Stimulated activated CD8-positive, alpha-beta memory T cell treated with anti-CD3 and anti-CD28 coated beads, Interleukin-15, amount 100 ng/mL, for 48 hours (primary cell): Measurements from ENCODE around the gene CHRM4.

Experiments
- DNase-seq, 2 donors: peaks; one replicate each; pipeline ENCODE4 v3.0.0-alpha.2; 2020; ENCODE audit warnings: low read depth in 2 of 2

The CHRM4 gene

DNA sequence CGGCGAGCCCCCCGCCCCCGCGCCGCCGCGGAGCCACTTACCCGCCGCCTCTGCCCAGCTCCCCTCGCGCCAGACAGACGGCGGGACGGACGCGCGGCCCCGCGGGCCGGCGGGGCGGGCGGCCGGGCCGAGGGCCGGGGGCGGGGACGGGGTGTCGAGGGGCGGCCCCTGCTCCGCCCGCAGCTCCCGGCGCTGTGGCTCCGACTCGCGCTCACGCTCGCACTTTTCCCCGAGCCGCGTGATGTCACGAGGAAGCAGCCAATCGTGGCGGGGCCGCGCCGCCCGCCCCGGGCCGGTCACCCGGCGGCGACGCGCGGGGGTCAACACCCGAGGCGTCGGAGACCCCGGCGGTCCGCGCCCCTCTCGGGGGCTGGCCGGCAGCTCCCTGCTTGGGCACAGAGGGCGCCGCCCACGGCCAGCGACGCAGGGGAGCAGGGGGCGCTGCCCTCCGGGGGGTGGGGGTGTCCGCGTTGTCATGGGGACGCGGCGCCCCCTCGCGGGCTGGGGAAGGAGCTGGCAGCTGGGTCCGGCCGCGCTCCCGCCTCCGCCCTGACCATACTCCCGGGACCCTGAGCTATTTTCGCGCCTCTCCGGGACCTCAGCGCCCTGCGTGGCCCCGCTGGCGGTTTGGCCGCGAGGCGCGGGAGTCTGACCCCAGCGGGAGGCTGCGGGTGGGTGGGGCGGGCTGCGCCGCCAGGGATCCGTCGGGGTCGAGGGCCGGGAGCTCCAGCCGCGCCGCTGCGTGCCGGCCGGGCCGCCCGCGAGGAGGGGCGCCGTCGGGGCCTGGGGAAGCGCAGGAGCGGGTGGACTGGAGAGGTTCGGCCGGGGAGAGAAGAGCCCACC is at the start of gene CHRM4:
Gene CHRM4 (minus strand): TSS at position 199 of the 843 bp plus-strand sequence. CDS start 5,219 bp downstream, outside the sequence.
- DNase-seq = no peak

DNA sequence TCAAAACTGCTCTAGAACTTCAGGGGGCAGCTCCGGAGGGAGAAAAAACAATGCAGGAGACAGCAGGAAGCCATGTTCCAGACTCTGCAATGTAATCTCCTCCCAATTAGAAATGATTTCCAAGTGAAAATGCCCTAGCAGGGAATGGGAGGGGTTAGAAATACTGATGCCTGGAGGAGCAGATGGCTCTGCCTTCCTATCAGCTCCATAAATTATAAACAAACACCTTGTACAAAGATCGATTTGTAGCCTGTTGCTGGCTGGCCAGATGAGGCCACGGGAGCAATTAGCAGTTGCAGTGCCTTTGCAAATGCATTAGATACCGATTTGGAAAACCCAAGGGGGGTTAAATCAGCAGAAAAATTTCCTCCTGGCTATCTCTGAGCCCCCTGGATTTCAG is 46.6 kb upstream of the CHRM4 start:
- DNase-seq = no peak

DNA sequence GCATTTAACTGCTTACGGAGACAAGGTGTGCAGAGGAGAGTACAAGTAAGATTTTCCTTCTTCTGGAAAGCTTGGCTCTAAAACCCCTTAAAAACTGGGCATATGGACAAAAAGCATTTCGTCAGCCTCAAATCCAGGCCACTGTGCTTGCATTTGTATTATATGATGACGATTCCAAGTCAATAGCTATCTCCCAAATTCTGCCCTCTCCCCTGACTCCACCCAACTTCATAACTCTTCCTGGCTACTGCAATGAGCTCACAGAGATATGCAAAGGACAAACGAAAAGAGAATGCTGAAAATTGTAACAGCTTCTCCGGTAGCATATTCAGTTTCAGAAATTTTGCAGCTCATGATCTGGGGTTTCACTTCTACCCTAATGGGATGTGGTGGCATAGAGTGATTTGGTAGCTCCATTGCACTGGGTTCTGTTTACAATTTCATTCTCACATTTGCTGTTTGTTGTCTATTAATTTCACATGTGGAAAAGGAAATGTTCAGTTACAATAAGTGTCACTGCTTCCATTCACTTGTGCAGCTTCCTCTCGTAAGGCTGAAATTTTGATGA is 45.6 kb upstream of the CHRM4 start:
- no peak for DNase-seq

DNA sequence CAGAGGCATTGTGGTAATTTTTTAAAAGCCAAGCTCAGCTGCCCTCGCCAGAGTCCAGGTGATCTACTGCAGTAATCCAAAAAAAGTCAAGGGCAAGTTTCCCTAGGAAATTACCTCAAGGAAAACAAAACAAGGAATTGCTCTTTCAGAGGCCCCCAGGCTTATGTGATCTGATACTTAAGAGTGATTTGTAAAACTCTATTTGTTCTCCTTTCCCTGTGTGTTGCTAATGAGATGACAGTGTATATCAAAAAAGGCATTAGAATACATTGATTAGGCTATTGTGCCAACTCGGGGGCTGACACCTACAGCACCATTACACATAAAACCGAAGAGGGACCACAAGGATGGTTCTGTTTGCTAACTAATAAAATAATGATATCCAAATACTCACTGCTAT is 44.5 kb upstream of the CHRM4 start:
- no peak for DNase-seq

DNA sequence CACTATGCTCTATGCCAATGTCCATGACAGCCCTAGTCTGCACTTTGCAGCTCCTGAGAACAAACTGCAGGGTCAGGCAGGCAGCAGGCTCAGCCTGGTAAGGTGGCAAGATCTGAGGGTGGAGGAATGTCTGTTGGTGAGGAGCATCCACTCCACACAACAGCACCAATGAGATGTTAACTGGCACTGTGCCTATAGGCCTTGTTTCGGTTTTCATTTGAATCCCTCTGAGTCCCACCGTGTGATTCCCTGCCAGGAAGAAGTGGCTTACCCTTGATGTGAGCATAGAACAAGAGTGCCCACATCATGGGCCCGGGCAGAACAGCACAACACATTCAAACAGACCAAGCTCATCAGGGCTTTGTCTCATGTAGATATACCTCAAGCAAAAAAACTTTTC is 44.1 kb upstream of the CHRM4 start:
- DNase-seq = no peak

DNA sequence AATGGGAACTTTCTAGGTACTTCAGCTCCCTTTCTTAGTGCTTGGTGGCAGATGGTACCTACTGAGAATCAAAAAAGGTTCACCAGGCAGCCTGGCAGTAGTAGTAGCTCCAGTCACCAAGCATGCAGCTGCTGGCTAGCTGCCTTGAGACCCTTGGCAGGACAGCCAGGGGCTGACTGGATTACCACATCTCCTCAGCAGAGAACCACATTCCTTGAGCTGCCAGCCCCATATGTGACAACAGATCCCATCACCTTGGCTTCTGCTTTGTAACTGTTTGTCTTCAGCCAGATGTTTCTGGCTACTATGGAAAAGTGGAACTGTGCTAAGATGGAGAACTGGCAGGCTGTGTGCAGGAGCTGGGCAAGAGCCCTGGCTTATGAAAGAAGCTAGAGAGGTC is 39.6 kb upstream of the CHRM4 start:
- DNase-seq = no peak

DNA sequence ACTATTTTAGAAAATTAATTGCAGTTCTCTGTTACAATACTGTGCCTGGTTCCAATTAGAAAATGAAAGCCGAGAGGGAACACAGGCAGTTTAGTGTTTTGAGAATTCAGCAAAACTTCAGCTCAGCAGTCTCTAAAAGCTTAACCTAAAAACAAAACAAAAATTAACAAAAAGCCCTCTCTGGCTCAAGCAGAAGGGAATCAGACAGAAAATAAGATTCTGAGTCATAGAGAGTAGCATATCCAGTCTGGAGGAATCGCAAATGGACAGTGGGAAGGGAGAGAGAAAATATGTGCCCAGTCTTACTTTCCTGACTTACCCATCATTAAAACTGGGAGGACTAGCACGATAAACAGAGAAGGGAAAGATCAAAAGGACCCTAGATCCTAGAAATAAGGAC is 38.1 kb upstream of the CHRM4 start:
- no peak for DNase-seq

DNA sequence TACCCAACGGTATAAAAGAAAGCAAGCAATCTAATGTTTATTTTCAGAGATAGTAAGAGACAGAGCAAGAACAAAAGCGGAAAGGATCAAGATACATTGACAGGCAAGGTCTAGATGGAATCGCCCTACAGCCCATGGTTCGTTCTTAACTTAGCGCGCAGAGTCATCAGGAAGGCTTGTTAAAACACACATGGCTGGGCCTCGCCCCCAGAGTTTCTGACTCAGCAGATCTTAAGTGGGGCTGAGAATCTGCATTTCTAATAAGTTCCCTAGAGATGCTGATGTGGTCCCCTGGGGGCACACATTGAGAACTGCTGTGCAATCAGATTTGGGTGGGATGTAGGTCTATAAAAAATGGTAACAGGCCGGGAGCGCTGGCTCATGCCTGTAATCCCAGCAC is 35.8 kb upstream of the CHRM4 start:
- no peak for DNase-seq

DNA sequence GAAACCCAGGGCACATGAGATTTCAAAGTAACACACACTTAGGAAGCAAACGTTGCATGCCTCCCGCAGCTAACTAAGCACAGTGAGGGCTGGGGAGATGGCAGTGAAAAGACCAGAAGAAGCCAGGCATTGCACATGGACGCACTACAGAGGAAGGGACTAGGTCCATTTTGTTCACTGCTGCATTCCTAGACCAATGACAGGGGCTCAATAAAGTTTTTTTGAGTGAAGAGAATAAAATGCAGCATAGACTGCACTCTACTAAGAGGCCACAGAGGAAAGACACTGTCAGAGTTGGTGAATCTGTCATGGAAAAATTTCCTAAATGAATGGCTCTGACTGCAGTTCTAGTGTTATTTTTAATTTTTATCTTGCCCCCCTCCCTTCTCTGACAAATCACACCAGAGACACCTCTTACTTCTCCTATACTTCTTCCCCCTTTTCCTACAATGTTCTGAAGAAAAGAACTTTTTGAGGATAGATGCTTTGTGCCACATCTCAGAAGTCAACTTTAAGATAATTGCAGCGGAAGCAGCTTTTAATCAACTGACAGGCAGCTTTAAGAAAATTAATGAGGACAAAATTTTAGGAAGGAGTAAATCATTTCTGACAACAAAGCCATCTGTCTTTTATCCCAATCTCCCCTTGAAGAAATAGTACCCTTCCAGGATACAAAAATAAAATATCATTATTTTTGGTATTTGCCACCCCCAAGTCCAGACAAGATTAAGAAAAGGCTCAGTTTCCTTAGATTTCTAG is 34.8 kb upstream of the CHRM4 start:
- DNase-seq = no peak

DNA sequence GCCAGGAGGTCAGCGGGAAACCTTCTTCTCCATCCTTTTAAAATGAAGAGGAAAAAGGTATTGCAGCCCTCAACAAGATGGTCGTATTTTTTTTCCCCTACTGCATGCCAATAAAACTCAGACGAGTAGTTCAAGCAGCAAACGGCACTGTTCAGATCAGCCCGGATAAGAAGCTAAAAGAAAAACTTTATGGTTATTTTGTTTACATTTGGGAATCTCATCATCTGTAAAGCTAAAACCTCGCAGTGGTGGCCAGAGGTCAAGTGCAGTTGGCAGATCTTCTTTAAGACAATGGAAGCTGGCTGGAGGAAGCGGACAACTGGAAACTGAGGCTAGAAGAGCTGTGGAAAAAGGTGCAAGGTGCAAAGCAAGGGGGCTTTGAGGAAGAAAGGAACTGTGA is 31.0 kb upstream of the CHRM4 start:
- DNase-seq = no peak

DNA sequence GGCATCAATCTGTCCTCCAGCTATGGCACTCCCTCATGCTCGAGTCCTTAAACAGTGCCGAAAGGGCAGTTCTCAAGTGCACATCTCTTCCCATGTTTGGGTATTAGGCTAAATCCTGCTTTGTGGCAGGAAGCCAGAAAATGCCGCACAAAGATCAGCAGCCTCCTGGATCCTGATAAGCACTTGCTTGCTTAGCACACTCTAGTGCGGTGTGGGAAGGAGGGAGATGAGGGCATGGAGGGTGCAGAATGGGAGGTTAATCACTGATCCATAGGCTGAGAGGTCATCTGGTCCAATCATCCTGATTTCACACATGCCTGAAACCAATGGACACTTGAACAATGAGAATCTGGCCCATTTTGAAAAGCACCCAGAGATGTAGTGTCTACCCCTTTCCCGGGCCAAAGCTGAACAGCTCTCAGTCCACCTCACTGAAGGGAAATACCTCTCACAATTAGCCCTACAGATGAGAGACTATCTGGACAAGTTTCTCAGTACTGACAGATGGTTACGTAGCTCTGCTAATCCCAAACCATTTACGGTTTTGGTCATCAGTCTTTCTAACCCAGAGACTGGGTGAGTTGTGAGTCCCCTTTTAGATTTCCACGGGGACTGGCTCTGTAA is 29.8 kb upstream of the CHRM4 start:
- DNase-seq = no peak

DNA sequence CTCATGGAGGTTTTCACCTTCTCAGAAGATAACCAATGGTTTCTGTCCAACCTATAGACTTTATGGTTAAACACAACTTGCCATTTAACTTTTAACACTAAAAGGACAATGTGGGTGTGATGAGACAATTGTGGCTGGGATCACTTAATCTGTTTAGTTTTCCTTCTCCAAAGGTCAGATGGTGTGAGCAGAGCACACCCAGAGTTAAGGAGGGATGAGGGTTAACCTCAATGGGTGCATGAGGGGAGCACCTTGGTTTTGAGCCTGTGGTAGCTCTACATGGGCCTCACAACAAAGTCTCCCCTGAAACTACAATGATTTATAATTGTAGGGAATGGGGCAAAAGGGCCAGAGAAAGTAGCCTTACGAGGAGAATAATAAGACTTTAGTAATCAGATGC is 28.9 kb upstream of the CHRM4 start:
- no peak for DNase-seq

DNA sequence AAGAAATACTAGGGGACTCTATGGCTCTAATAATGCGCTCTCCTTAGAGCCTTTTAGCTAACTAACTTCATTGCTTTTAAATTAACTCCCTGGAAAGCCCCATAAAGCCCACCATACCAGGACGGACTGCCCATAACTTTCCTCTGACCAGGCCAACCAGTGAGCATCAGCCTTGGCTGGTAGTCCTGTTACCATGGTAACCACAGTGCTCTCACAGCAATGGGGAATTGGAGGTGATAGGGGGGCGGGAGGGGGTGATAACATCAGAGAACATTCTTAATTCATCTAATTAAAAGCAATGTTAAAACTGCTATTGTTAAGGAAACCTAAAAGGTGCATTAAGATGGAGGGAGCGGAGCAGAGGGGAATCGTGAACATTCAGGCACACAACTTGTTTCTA is 27.2 kb upstream of the CHRM4 start:
- no peak for DNase-seq

DNA sequence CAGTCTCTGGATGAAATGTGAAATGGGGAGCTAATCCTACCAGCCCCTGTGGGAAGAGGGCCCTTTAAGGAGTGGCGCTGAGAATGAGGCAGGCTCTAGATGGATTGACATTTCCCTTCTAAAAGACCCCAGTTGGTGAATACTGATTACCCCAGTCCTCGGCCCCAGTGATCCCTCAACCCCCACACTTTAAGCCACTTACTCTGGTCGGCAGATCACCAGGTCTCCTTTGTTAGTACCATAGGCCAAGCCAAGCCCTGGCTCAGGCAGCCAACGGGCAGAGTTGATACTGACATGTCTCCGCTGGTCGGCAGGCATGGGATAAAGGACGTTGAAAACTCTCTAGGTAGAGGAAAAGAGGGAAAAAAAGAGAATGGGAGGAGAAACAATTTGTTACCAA is 26.1 kb upstream of the CHRM4 start:
- DNase-seq = no peak

DNA sequence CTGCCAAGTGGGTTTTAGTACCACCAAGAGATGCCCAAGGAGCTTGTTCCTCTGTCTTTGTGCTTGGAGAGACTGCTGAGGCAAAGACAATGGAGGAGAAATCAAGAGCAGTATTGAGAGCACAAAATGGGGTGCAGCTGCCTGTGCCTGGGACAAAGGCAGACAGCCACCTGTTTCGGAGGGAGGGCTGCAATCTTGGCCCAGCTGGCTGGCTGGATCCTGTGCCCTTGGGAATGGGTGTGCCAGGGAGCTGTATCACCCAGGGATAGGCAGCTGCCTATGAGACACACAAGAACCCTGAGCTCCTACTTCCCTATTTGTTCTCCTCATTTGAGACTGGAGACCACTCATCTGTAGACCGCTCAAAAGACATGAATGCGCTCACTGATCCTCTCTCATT is 23.3 kb upstream of the CHRM4 start:
- no peak for DNase-seq

DNA sequence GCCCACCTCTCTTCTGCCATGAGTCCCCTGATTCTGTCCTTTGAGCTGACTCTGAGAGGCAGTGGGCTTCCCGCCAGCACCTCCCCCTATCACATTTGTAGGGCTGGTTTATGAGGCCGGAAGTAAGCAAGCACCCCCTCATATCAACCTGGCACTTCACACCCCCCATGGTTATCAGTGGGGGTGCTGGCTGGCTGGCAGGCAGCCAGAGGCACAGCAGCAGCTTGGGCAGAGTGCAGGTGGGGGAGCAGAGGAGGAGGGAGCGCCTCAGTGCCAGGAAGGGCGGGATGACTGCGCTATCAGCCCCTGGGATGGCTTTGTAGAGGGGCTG is 22.9 kb upstream of the CHRM4 start:
- no peak for DNase-seq

DNA sequence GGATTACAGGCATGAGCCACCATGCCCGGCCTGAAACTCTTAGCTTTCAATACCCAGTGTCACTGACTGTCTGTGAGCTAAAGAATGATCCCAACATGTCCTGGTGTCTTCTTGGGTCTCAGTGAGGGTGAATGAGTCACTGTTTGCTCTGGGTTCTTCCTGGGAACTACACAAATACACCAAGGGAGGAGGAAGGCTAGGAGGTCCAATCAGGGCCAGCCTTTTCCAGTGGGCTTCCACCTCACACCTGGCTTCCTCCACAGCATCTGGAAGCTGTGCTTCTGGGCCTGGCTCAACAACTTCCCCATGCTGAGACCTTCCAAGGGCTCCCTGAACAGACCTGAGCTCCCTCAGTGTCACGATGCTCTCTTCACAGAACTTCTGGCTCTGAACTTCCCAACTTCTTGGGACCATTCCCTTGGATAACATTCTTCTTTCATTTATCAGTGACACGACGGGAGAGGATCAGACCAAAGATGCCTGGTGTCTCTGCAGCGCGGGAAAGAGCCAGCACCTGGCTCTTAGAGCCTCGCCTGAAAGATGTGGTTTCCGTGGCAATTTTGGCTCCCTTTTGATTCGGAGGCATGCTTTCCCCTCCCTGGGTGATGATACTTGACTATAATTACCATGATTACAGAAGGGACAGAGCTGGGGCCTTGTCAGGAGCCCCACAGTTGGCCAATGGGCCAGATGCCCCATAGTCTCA is 22.3 kb upstream of the CHRM4 start:
- DNase-seq = no peak

DNA sequence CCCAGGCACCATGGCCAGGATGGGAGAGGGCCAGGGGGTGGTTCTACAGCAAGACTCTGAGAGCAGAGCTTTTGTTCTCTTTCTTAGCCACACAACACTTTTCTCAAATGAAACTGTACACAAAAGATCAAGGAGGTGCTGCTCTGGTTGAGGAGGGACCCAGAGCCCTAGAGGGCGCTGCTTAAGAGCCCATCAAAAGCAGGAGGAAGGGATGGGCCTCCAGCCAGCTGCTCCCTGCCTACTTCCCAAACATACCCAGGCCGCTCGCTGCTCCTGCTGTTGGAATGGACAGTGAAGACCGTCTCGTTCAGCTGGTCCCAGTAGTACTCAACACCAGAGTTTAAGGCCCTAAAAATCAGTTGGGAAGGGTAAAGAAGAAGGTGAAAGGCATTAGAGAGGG is 18.4 kb upstream of the CHRM4 start:
- no peak for DNase-seq

DNA sequence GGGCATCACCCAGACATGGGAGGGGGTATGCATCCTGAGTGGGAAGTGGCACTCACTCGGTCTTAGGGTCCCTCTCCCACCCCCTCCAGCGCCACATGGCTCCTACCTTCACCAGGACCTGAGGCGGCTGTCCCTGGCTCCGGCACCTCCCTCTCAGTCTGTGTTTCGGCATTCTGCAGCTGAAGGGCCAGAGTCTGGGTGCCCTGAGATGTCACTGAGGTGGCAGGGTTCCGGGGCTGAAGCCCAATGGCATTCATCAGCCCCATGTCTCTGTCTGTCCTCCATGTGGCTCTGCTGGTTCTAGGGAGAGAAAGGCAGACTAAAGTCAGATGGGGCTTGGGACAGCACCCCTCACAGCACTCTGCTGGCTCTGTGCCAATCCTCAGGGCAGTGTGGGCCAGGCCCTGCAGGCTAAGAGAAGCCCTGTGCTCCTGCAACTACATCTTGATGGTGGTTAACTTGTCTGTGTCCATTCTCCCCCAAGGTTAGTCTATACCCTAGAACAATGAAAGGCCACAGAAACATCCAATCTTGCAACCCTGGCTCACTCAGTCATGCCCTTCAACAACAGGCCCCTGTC is 16.9 kb upstream of the CHRM4 start:
- DNase-seq = no peak

DNA sequence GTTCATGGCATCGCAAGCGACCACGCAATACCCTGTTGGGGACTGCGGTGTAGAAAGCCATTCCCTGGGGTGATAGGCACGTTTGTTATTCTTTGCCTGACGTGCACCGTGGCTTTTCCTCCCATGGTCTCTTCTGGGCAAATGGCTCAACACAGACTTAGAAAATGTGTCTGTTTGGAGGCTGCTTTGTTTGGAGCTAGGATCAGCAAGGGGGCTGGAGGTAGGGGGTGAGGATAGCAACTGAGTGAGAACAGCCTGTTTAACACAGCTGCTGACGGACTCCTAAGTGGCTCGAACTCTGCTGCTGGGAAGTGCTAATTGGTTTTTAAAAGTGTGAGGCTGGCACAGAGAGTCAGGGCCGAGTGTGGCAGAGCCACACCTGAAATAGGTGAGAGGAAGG is 16.1 kb upstream of the CHRM4 start:
- DNase-seq = no peak

DNA sequence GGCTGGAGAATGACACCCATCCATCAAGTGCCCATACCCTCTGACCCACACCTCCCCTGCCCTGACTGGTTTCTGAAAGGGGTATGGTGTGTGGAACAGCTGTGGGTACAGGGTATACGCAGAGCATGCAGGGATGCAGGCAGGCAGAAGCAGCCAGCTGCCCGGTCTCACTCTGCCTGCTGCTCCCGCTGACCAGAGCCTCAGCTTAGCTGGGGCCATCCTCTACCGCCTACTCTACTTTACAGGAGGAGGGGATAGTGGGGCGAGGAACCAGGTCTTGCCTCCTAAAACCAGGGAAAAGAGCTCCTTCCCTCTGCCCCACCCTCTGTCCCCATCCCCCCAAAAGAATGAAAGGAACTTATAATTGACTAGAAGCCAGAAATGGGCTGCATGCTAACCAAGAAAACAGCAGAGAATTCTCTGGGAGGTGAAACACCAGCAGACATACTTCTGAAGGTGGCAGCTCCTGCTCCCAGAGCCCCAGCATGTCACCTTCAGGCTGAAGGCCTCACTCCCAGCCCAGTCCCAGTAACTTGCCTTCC is 13.0 kb upstream of the CHRM4 start:
- DNase-seq = no peak
